Erythroblast (primary cell): ENCODE measurements around the gene HCFC1.
"Not testable (repeated sequence)": the region's sequence is repeated elsewhere in the genome, so short reads cannot be mapped to it uniquely, and the experiment has no call there.

Source experiments
- DNase-seq, 2 experiments: peaks; one replicate each; lab custom pipeline; 2025; lab: John Stamatoyannopoulos, UW
- GATA1 ChIP-seq: IDR thresholded peaks from 2 replicates; pipeline ENCODE4 v1.6.1; 2011; ENCODE audit warnings: low read depth, mild to moderate bottlenecking, control low read depth, low read length, moderate library complexity
- POLR2A ChIP-seq: IDR thresholded peaks from 2 replicates; pipeline ENCODE4 v1.6.1; 2011; ENCODE audit warnings: mild to moderate bottlenecking, low read length

Gene HCFC1

GRCh38 chrX:154013614-154014360 lies 42.2 kb upstream of the HCFC1 start:
- DNase-seq, result peak; percentile 55 to 73
- TF ChIP-seq GATA1 (no peak), POLR2A (no peak)

DNA sequence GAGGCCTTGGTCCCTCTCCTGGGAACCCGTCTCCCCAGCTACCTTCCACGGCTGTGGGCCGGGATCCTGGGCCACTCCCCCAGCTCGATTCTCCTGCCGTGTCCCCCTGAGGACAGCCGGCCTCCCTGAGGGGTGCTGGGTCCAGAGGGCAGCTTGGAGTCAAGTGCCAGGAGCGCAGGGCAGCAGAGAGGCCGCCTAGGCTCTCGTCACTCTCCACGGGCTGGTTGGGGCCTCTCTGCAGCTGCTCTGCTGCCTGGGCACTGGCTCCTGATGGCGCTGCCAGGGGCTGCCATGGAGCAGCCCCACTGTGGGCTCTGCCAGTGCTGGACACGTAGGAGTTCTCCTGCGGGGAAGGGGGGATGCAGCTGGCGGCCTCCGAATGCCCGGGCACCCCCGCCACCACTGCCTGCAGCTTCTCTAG lies 41.4 kb upstream of the HCFC1 start:
- DNase-seq, result no peak
- TF ChIP-seq POLR2A (no peak), GATA1 (no peak)

DNA sequence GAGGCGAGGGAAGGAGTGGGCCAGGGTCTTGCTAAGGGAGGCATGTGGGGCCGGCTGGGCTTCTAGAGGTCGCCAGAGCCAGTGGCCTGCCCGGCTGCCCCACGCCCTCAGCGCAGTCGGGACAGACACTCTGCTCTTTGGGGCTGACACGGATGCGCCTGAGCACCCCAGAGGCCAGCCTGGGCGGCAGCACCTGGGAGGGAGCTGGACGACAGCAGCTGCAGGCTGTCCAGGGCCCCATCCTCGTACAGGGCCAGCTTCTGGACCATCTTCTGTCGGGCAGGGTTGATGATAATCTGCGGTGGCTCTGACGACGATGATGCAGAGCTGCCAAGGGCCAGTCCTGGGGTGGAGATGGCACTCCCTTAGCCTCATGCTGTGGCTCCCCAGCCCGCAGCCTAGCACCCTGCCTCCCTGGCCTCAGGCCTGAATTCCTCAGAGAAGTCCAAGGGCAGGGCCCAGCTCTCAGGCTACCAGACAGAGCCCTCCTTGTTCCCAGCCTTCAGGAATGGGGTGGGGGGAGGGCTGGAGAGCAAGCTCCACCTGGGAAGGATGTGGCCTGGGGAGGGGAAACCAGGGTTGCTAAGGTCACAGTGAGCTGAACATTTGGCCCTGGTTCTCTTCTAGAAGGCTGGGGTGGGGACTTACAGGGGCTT lies 40.8 kb upstream of the HCFC1 start:
- no peak for TF ChIP-seq GATA1
- TF ChIP-seq POLR2A, result peak; percentile 1
- no peak for DNase-seq

DNA sequence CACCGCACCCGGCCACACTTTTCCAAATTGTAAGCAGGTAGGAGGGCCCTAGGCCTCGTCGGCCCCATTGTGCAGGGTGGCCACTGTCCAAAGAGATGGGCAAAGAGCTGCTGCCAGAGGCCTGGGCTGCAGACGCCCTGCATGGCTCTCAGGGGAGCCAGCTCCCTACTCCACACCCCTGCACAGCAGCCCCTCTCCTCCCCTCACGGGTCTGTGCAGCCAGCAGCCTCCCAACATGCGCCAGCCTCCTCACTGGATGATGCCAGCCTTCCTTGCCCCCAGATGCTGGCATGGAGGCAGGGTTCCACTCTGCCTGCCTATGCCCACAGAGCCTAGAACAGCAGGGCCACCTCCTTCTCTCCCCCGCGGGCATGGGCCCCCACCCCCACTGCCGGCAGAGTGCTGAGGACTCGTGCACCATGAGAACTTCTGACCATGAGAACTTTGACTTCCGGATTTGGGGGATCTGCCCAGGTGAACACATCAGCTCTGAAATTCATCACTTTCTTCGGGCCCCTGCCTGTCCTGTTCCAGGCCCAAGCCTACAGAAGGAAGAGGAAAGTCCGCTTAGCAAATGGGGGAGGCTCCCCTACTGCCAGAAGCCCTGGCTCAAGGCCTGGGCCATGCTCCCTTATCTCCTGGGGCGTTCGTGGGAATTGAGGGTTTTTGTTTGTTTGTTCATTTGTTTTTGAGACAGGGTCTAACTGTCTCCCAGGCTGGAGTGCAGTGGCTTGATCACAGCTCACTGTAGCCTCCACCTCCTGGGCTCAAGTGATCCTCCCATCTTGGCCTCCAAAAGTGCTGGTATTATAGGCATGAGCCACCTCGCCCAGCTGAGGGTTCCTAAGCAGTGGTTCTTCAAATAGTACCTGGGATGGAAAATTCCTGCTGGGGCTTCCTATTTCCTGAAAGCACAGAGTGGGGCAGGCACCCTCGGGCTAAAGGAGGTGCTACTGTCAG lies 40.0 kb upstream of the HCFC1 start:
- no peak for DNase-seq
- no peak for TF ChIP-seq GATA1
- no peak for TF ChIP-seq POLR2A

- DNase-seq, result no peak
- TF ChIP-seq GATA1 (no peak), POLR2A (no peak)
Measured at GRCh38 chrX:154010330-154011087, 38.9 kb upstream of the HCFC1 start.

- DNase-seq, result no peak
- TF ChIP-seq GATA1 (no peak), POLR2A (no peak)
Measured at GRCh38 chrX:154008521-154008920, 36.9 kb upstream of the HCFC1 start.

DNA sequence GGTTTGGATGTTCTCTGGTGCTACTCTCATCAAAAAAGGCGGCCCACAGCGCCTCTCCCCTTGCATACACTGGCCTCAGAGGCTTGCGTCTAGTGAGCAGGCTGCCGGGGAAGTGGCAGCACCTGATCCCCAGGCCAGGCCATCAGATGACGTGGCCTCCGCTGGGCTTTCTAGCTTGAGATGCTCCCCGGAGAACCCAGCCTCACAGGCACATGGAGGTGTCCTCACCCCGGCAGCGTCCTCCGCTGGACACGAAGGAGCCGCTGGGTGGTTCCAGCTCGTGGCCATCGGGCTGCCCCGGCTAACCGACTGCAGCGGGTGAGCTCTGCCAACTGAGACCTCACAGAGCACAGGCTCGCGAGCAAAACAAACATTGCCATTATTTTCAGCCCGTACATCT lies 35.3 kb upstream of the HCFC1 start:
- no peak for DNase-seq
- TF ChIP-seq POLR2A (no peak), GATA1 (no peak)

GRCh38 chrX:154004315-154004714 lies 32.7 kb upstream of the HCFC1 start:
- DNase-seq, result no peak
- TF ChIP-seq GATA1 (no peak), POLR2A (no peak)

DNA sequence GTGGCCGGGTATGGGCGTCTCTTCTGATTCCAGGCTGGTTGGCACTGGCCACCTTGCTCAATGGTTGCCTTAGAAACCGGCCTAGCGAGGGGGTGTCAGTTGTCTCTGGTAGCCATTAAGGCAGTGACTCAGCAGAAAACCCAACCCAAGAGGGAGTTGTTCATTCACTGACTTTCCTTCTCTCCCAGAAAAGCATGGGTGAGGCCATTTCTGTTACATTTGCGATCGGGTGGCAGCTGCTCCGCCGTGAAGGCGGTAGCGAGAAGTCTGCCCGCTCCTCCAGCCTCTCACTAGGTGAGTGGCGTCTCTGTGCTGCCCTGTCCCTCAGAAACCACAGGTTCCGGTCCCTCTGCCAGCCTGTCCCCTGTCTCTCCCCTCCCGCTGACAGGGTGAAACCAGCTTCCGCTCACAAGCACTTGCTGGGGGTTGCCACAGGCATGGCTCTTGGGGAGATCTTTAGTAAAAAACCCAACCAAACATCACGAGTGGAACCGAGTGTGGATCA lies 30.6 kb upstream of the HCFC1 start:
- DNase-seq, result peak; percentile 88 to 89
- TF ChIP-seq GATA1 (no peak), POLR2A (peak; percentile 76)

DNA sequence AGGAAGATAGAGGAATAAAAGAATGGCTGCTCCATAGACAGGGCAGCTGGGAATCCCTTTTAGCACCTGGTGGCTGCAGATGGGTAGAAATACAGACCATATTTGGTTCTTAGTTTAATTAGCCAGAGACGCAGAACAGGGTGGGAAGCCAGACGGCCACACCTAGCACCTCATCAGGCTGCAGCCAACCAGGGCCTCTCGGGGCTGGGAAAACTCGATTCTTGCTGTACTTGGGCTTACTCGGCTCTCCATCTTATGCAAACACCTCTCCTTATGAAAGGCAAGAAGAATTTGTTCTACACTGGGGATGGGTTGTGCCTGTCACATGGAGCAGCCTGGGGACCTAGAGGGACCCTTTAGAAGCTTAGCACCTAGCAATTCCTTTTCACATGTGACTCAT lies 28.4 kb upstream of the HCFC1 start:
- peak; percentile 10 to 16 for DNase-seq
- TF ChIP-seq GATA1 (no peak), POLR2A (no peak)

- DNase-seq, result no peak
- TF ChIP-seq GATA1, result no peak
- TF ChIP-seq POLR2A, result no peak
Measured at GRCh38 chrX:153999359-154000037, 27.9 kb upstream of the HCFC1 start.

DNA sequence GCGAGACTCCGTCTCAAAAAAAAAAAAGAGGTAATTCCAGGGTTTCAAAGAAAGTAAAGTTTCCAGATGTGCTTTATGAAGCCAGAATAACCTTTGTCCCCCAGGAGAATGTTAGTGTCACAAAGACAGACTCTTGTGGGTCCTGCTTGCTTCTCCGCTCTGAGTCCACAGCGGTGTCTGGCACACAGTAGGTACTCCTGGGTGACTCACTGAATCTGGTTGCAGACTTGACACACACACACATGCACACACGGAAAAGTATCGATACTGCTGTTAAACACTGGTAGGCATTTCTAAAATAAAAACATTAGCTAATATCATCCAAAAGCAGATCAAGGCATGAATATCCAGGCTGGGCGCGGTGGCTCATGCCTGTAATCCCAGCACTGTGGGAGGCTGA lies 23.9 kb upstream of the HCFC1 start:
- no peak for DNase-seq
- no peak for TF ChIP-seq GATA1
- TF ChIP-seq POLR2A, result no peak

DNA sequence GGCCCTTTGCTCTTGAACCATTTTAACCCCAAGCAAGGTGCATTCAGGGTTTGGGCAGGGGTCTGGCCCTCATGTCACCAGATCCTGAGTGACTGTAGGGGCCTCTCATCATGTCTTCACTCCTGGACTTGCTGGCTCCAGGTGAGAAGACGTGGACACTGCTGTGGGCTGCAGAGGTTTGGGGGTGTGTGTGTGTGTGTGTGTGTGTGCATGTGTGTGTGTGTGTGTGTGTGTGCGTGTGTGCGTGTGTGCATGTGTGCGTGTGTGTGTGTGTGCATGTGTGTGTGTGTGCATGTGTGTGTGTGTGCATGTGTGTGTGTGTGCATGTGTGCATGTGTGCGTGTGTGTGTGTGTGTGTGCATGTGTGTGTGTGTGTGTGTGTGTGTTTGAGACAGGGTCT lies 22.8 kb upstream of the HCFC1 start:
- DNase-seq, result not testable (repeated sequence)
